IPS DF 6.9 (cell line): Measurements from ENCODE around the gene PGA3.
"Not testable (repeated sequence)": the region's sequence is repeated elsewhere in the genome, so short reads cannot be mapped to it uniquely, and the experiment has no call there.

Source experiments
- DNase-seq: peaks from one replicate; pipeline ENCODE4 v3.0.0-alpha.2; 2013; ENCODE audit warnings: low read depth, low spot score
- H3K27ac ChIP-seq: one replicate; pipeline ENCODE4 v1.5.1; 2013; ENCODE audit warnings: low read length, control low read depth
- H3K27me3 ChIP-seq: 2 replicates; pipeline ENCODE4 v1.6.1; 2013; ENCODE audit warnings: mild to moderate bottlenecking, low read length; ENCODE audit not compliant: control insufficient read depth, insufficient read depth
- H3K36me3 ChIP-seq: 2 replicates; pipeline ENCODE4 v1.6.1; 2013; ENCODE audit warnings: low read length; ENCODE audit not compliant: control insufficient read depth, insufficient read depth
- H3K4me1 ChIP-seq: 2 replicates; pipeline ENCODE4 v1.6.1; 2013; ENCODE audit warnings: low read length; ENCODE audit not compliant: control insufficient read depth, insufficient read depth
- H3K4me3 ChIP-seq: 2 replicates; pipeline ENCODE4 v1.5.1; 2013; ENCODE audit warnings: mild to moderate bottlenecking, low read length
- H3K9me3 ChIP-seq: 2 replicates; pipeline ENCODE4 v1.6.1; 2013; ENCODE audit warnings: low read length, inconsistent platforms; ENCODE audit not compliant: control insufficient read depth, insufficient read depth
- WGBS: extraction: QIAGEN DNeasy Blood & Tissue Kit; methylation state at CpG from one replicate; pipeline ENCODE4 v1.1.7; 2013; ENCODE audit warnings: mixed read lengths, missing lambda C conversion rate; ENCODE audit not compliant: insufficient read length, insufficient coverage; 5-methylcytosine and 5-hydroxymethylcytosine counted together

The PGA3 gene

GRCh38 chr11:61204502-61205059 lies 1.3 kb downstream of the PGA3 start:
- not testable (repeated sequence) for H3K27ac ChIP-seq, H3K4me1 ChIP-seq, DNase-seq, H3K36me3 ChIP-seq, H3K27me3 ChIP-seq, H3K4me3 ChIP-seq, H3K9me3 ChIP-seq
- no CpG with 5 or more reads among the region's 14 CpGs for whole genome bisulfite sequencing

- not testable (repeated sequence) for H3K4me1 ChIP-seq, H3K4me3 ChIP-seq, DNase-seq, H3K27ac ChIP-seq, H3K36me3 ChIP-seq, H3K9me3 ChIP-seq, H3K27me3 ChIP-seq
- no CpG with 5 or more reads among the region's 9 CpGs for WGBS
Measured at GRCh38 chr11:61207636-61208310, 4.5 kb downstream of the PGA3 start.

- not testable (repeated sequence) for H3K4me3 ChIP-seq, H3K4me1 ChIP-seq, H3K9me3 ChIP-seq, H3K27ac ChIP-seq, H3K36me3 ChIP-seq, H3K27me3 ChIP-seq, DNase-seq
- no CpG with 5 or more reads among the region's 6 CpGs for WGBS
Measured at GRCh38 chr11:61210629-61211028, 7.3 kb downstream of the PGA3 start.

- WGBS, result no CpG with 5 or more reads among the region's 10 CpGs
- H3K9me3 ChIP-seq, H3K27me3 ChIP-seq, H3K27ac ChIP-seq, H3K4me3 ChIP-seq, DNase-seq, H3K4me1 ChIP-seq, H3K36me3 ChIP-seq: not testable (repeated sequence)
Measured at GRCh38 chr11:61211327-61211952, 8.1 kb downstream of the PGA3 start.

GRCh38 chr11:61212202-61212601 lies 8.9 kb downstream of the PGA3 start:
- H3K27ac ChIP-seq, DNase-seq, H3K4me3 ChIP-seq, H3K9me3 ChIP-seq, H3K36me3 ChIP-seq, H3K27me3 ChIP-seq, H3K4me1 ChIP-seq: not testable (repeated sequence)
- no CpG with 5 or more reads among the region's 15 CpGs for WGBS

GRCh38 chr11:61213711-61214324 lies 10.5 kb downstream of the PGA3 start:
- whole genome bisulfite sequencing, result no CpG with 5 or more reads among the region's 3 CpGs
- H3K27ac ChIP-seq, DNase-seq, H3K36me3 ChIP-seq, H3K4me3 ChIP-seq, H3K4me1 ChIP-seq, H3K9me3 ChIP-seq, H3K27me3 ChIP-seq: not testable (repeated sequence)

- H3K9me3 ChIP-seq, DNase-seq, H3K27me3 ChIP-seq, H3K4me3 ChIP-seq, H3K36me3 ChIP-seq, H3K27ac ChIP-seq, H3K4me1 ChIP-seq: not testable (repeated sequence)
- no CpG with 5 or more reads among the region's 4 CpGs for WGBS
Measured at GRCh38 chr11:61218306-61218705, 15.0 kb downstream of the PGA3 start.

- not testable (repeated sequence) for H3K27ac ChIP-seq, H3K4me1 ChIP-seq, H3K27me3 ChIP-seq, DNase-seq, H3K36me3 ChIP-seq, H3K4me3 ChIP-seq, H3K9me3 ChIP-seq
- WGBS, result no CpG with 5 or more reads among the region's 5 CpGs
Measured at GRCh38 chr11:61219016-61219415, 15.7 kb downstream of the PGA3 start.

GRCh38 chr11:61222047-61222446 lies 18.7 kb downstream of the PGA3 start, which contains the start of gene PGA4:
Gene PGA4 (plus strand): TSS chr11:61222347. CDS start chr11:61222401, 54 bp downstream.
- not testable (repeated sequence) for H3K4me1 ChIP-seq, DNase-seq, H3K9me3 ChIP-seq, H3K4me3 ChIP-seq, H3K27me3 ChIP-seq, H3K27ac ChIP-seq, H3K36me3 ChIP-seq
- no CpG with 5 or more reads among the region's 8 CpGs for WGBS

GRCh38 chr11:61222692-61223091 lies 19.4 kb downstream of the PGA3 start:
- not testable (repeated sequence) for DNase-seq, H3K9me3 ChIP-seq, H3K4me1 ChIP-seq, H3K4me3 ChIP-seq, H3K36me3 ChIP-seq, H3K27ac ChIP-seq, H3K27me3 ChIP-seq
- no CpG with 5 or more reads among the region's 5 CpGs for WGBS
